ENCODE measurements around the gene ADAM12.

ADAM12 gene

DNA sequence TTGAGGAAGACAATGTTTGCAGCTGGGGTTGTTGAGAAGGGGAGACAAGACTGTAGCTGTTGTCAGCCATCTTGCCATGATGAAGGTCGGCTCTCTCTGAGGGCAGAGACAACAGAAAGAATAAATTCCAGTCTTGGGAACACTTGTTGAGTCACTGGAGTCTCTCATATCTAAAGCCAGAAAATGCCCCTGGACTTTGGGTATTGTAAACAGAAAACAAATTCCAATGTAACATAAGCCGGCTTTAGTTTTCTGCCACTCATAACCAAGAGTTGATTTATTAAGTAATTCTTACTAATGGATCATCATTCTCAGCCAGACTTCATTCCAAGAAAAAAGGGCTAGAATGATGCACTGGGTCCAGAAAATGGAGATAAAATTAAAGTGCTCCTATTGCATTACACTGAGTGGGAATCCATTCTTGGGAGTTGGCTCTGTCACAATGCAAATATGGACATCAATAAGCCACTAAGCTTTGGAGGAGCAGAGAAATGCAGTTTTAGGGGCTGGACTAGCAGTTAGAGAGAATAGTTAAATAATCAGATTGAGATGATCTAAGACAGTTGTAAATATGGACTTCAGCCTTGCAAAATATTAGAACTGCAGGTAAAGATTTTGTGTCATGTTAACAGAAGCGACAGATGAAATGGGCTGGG, 78.9 kb downstream of the ADAM12 start:
- DNase-seq: no peak

- no peak for DNase-seq
These were observed 85.2 kb downstream of the ADAM12 start for GRCh38 chr10:126302826-126303665.

GRCh38 chr10:126302476-126302756, 85.9 kb downstream of the ADAM12 start:
- no peak for DNase-seq

DNA sequence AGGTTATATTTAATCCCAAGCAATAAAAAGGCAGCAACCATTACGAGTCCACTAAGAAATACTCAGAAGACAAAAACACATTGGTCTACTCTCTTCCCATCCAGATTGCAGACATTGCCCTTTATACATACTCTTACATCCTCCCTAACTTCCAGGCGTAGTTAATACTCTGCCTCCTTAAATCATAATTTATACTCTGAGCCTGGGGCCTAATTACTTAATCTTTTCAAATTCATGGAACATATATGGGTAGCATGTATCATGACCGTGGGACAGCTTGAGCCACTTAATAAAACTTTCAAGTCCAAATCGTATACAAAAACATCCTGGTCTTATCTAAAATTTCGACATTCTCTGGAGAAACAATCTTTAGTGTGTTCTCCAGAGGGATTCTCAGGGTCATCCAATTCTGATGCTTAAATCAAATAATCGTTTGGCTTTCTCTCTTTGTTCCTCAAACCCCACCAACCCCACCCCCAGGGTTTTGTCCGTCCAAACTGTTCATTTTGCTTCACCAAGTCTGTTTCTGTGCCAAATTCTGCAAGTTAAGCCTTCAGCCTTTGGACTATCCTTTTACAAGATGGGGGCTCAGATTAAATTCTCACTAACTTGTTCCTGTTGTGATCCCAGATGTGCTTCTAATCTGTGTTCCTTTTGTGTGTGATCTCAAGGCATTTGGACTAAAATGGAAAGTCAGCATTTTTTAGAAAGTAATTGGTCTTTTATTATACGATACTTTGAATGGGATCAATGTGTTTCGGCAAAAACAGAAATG, 86.4 kb downstream of the ADAM12 start:
- DNase-seq: no peak

DNA sequence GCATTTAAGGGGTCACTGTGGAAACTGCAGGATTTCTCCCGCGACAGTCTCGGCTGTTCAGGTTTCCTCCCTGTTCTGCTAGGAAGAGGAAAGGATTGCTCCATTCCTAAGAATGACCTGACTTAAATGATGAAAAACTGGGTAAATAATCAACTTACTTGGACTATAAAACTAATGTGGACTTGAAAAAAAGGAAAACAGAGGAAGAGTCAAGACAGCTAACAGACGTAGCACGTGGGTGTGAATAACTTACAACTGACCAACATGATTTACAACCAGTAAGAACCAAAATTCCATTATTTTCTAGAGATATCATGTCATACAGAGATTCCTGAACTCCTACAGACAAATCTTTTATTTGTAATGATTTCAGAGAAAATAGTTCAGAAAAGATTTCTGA, 93.8 kb downstream of the ADAM12 start:
- no peak for DNase-seq

GRCh38 chr10:126290232-126290631, 98.0 kb downstream of the ADAM12 start:
- DNase-seq: no peak

- no peak for DNase-seq
These were observed 99.5 kb downstream of the ADAM12 start for GRCh38 chr10:126288547-126289493.

GRCh38 chr10:126286256-126286780, 102.0 kb downstream of the ADAM12 start:
- DNase-seq: no peak

DNA sequence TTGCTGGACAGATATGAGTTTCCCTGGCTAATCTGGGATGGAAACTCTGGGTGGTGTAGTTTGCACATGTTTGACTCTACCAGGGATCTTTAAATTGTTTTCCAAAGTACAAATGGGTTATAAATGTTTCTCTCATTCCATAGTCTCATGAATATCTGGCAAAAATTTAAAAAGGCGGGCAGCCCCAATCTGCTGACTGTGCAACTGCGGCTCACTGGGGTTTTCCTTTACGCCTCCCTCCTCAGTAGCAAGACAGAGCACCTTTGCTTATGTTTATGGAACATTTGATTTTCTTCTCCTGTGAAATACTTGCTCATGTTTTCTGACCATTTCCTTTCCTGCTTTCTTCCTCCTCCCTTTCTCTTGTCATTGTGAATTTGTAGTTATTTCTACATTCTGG, 105.0 kb downstream of the ADAM12 start:
- no peak for DNase-seq

DNA sequence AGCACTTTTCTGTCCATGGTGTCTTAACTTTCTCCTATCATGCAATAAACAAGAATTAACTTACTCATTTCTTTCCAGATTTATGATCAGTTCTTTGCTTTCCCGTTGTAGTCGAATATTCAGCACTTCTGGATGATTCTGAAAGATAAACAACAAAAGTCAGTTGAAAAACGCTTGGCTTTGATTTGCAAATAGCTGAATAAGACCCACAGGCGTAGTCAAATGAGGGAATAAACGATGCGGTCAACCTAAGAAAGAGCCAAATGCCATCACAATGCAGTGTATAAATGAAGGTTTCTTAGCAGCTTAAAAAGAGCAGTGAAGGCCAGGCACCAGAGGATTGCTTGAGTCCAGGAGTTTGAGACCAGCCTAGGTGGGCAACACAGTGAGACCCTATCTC, 109.4 kb downstream of the ADAM12 start:
- no peak for DNase-seq

DNA sequence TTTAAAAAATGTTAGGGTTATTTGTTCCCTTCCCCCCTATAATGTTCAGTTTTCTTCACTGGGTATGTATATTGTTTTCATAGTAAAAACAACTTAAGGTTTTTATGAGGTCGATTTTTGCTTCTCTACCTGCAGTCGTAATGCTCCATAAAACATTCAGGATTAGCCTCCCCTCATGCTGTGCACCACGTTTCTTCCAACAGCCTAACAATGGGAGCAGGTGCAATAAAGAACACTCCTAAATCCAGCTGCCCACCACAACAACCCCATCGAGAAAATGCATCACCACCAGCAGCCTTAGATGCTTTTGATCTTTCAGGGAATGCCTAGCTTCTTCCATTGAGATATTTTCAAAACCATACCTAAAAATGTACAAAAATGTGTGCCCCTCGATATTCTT, 111.1 kb downstream of the ADAM12 start:
- DNase-seq: no peak

DNA sequence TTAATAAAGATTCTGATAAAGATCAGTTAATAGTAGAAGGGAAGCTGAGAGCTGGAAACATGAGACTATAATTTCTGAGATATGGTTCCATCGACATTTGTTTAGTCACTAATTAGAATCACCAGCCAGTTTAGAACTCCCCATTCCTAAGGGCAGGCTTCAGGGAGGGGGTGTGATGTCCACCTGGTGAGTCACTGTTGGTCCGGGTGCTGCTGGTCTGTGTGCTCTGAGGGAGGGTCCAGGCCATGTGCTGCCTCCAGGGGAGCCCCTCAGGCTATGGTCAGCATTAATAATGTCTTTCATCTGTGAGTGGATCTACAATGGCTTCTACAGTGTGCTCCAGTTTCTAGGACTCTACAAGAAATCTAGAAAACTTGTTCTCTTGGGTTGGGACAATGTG, 115.8 kb downstream of the ADAM12 start:
- no peak for DNase-seq

- DNase-seq: no peak
These were observed 118.2 kb downstream of the ADAM12 start for GRCh38 chr10:126270111-126270510.

DNA sequence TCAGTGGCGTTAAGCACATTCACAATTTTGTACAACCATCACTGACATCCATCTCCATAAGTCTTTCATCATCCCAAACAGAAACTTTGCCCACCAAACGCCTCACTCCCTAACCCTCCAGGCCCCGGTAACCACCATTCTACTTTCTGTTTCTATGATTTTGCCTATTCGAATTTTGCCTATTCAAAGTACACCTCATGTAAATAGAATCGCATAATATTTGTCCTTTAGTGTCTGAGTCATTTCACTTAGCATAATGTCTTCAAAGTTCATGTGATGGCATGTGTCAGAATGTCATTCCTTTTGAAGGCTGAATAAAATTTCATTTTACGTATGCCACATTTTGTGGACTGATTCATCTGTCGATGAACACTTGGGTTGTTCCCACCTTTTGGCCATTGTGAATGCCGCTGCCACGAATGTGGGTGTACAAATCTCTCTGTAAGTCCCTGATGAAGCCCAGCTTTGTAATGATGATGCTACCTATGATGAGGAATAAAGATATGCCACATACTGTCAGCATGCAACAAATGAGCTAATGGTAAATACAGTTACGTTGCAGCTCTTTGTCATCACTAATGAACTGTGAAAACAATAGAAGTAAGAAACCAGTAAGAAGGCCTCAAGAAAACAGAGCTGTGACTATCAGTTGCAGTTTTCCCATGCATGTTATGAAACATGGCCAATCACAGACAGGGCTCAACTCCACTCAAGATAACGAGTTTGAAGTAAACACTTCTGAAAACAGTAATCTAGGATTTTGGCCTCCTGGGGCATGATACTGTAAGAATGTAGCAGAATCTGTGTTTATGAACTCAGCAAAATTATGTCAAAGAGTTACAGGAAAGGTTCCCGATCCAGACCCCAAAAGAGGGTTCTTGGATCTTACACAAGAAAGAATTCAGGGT, 120.0 kb downstream of the ADAM12 start:
- no peak for DNase-seq

DNA sequence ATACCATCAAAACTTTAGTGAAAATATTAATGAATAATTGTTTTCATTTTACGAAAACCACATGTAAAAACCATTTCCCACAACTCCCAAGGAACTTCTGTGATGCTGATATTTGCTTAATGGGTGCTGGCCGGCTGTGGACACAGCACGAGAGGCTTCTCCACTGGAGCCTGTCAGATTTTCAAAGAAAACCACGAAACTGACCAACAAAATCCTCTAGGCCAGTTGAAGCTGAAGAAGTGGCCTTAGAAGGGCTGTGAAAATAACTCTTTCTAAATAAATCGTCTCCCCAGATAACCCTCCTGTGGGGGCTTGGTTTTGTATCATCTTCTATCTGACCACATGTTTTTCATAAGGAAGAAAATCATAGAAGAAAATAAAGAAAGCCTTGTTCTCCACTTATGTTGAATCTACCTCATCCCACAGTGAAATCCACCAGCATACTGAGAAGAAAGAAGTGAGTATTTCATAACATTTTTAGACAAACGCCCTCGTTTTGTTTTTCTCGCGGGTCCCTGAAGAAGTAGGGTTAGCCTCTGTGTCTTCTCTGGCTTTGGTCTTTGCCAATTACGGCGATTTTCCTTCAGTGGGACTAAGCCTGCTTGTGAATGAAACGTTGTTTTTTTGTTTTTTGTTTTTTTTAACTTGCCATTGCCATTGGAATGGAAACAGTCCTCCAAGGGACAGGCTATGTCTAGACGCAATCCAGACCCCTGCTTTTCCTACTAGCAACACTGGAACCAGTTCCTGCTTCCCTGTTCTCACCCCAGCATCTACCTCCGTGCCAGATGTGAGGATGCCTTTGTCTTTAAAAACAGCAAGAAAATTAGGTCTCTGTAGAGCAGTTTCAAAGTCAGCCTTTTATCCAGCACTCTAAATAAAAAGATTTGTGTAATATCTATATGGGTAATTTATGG, 123.9 kb downstream of the ADAM12 start:
- no peak for DNase-seq

DNA sequence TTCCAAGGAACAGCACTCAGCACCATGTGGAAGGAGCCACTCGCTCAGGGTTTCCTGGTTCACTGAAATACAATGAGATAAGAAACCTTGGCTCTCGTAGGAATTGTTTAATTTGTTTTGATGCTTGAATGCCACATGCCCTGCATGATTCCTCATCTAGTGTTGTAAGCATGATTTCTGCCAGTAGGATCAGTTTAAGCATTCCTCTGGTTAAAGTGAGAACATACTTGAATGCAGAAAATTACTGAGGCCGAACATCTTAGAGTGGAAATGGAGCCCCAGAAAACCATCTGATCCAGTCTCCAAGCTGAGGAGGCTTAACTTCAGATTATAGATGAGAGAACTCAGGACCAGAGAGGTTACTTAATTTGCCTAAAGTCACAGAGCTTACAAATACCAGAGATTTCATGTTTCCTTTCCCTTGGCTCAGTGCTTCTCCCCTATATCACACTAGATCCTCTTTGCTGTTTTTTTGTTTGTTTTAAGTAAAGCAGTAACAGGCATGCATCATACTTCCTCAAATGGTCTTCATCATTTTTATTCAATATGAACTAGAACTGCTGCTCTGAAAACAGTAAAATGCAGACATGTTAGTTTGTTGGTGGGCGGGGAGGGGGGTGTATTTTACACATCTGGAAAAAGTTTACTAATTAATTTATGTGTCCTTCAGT, 125.1 kb downstream of the ADAM12 start:
- no peak for DNase-seq

DNA sequence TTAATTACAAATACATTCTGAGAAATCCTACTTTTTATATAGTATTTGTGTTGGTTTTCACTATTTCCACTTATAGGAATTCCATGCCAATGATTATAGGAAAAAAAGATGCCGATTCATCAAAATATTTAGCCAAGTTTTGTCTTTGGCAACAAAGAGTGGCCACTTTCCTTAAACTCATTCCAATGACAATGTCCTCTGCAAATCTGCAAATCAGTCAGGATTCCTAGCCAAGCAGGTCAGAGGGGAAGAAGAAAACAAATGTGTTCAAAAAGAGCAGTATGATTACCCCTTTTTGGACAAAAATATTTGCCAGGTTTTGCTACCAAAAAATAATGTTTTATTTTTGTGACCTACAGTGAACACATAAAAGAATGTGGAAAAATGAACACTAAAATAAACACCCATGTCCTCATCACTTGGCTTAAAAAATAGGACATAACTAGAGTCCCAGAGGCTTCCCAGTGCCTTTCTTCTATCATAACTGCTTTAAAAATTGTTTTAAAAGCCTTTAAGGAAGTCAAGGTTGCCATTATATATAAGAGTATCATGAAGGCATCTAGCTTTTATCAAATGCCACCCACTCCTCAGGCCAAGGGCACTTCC, 125.9 kb downstream of the ADAM12 start:
- DNase-seq: no peak

- no peak for DNase-seq
These were observed 128.4 kb downstream of the ADAM12 start for GRCh38 chr10:126259760-126260479.

DNA sequence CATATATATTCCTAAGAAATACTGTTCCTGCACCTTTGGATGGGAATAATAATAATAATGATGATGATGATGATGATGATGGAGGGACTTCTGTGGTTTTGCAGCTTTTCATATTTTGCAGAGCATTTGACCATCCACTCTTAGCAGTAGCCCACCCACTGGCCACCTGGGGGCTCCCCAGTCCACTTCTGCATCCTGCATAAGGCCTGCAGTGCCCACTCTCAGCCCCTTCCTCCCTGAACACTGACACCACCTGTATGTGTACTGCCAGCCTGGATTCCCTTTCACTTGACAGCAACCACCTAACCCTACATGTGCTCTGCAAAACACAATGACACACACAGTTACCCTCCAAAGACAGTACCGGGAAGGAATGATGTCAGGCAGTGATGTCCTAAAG, 131.4 kb downstream of the ADAM12 start:
- DNase-seq: no peak
